Measurements from ENCODE around the gene ITGA2B.

DNA sequence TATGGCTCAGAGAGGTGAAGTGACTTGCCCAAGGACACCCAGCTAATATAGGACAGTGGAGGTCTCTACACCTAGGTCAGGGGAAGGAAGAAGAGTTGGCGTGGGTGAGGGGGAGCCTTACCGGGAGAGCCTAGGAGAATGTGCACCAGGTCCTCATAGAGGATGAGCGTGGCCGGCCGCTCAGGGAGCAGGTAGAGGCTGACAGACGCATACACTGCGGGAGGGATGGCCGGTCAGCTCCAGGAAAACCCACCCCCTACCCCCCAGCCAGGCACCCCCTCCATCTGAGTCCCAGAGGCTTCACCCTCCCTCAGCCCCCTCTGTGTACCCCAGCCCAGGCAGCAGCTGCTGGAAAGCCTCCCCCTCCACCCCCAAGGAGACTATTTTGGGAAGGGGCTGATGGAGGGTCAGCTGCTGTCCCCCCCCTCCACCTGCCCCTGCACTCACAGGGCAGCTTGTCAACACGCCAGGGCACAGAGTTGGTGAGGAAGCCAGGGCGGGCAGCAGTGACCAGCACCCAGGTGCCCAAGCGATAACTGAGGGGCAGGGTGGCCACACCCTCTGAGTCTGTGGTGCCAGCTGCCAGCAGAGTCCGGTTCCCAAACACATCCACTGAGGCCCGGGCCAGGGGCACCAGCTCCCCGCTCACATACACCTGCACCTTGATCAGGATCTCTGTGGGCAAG lies 29.8 kb downstream of the ITGA2B start:
- TF ChIP-seq, protein P1, sequence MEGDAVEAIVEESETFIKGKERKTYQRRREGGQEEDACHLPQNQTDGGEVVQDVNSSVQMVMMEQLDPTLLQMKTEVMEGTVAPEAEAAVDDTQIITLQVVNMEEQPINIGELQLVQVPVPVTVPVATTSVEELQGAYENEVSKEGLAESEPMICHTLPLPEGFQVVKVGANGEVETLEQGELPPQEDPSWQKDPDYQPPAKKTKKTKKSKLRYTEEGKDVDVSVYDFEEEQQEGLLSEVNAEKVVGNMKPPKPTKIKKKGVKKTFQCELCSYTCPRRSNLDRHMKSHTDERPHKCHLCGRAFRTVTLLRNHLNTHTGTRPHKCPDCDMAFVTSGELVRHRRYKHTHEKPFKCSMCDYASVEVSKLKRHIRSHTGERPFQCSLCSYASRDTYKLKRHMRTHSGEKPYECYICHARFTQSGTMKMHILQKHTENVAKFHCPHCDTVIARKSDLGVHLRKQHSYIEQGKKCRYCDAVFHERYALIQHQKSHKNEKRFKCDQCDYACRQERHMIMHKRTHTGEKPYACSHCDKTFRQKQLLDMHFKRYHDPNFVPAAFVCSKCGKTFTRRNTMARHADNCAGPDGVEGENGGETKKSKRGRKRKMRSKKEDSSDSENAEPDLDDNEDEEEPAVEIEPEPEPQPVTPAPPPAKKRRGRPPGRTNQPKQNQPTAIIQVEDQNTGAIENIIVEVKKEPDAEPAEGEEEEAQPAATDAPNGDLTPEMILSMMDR (IDR thresholded peaks at IDR 0.05), result no peak
- no peak for TF ChIP-seq POLR2A (IDR thresholded peaks at IDR 0.05)
